Activated naive CD4-positive, alpha-beta T cell treated with Interleukin-2 at 50 U/mL for 16 hours (primary cell): ENCODE results near the gene PTAFR.

Experiments used
- DNase-seq: peaks from one replicate; pipeline ENCODE4 v3.0.0-alpha.2; 2020

The PTAFR gene

DNA sequence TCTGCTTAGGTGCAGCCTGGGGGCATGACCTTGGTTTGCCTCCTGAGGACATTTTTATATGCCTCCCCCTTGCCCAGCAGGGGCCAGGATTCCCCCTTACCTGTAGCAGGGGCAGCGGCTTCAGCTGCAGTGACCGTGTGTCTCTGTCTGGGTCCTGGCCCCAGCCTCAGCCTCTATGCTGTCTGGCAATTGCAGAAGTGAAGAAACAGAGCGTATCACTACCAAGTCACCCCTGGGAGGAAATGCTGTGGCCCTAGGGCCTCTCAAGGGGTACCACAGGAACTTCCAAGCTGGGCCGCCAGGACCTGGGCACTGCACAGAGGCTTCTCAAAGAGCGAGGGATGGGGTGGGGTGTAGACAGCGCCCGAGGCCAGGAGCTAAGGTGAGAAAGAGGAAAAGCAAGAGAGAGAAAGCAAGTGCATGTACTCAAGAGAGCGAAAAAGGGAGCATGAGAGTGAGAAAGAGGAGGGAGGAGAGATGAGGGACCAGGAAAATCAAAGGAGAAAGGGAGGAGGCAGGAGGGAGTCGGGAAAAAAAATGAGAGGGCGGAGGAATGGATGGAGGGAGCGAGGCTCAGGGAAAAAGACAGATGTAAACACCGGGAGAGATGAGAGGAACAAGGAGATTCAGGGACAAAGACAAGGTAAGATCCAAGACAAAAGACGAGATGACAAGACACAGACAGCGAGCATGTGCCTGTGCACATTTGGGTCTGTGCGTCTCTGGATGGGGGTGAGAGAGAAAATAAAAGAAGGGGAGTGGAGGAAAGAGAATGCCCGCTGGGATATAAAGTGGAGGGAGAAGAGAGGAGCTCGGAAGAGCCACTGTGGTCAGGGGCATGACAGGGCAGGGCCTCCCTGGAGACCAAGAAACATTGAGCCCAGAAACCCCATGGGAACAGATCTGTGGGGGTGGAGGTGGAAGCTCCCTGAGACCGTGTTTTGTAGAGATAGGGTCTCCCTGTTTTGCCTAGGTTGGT lies at the start of gene PTAFR:
Gene PTAFR (minus strand): TSS at position 199 of the 979 bp plus-strand sequence. CDS start 25,669 bp downstream, outside the sequence.
- DNase-seq: no peak

GRCh38 chr1:28213315-28213714 lies 36.8 kb upstream of the PTAFR start:
- no peak for DNase-seq

GRCh38 chr1:28209700-28210099 lies 33.2 kb upstream of the PTAFR start:
- no peak for DNase-seq

DNA sequence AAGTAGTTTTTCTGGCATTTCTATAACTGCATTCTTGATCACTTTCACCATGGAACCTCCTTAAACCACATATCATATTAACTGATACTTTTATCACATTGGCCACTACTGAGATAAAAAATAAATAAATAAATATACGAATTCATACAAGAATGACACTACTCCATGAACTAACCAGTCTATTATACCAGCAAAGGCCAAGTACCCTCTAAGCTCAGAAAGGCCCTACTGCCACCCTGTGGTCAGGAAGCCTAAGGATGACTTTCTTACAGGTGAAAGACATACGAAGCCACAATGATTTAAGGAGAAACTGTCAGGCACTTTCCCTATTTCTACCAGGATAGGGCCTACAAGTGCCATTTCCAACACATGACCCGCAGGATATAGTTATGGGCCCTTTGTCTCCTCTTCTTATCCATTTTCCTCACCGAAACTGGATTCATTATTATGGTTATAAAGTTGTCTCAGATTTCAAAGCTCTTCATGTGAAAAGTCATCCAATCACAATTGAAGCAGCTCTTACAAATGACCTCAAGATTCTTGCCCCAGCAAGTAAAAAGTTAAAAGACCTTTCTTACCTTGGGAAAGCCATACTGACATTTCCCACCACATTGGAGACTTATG lies 32.4 kb upstream of the PTAFR start:
- DNase-seq: peak; percentile 69

DNA sequence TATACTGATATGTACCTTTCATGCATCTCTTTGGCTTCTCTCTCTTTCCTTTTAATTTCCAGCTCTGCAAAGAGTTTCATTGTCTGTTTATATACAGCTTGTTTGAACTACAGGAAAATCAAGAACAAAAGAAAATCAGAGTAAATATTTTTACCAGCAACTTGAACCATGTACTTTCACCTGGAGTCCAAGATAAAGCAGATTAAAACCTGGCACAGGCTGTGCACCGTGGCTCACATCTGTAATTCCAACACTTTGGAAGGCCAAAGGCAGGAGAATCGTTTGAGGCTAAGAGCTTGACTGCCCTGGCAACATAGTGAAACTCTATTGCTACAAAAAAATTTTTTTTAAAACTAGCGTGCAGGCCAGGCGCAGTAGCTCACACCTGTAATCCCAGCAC lies 28.8 kb upstream of the PTAFR start:
- no peak for DNase-seq

DNA sequence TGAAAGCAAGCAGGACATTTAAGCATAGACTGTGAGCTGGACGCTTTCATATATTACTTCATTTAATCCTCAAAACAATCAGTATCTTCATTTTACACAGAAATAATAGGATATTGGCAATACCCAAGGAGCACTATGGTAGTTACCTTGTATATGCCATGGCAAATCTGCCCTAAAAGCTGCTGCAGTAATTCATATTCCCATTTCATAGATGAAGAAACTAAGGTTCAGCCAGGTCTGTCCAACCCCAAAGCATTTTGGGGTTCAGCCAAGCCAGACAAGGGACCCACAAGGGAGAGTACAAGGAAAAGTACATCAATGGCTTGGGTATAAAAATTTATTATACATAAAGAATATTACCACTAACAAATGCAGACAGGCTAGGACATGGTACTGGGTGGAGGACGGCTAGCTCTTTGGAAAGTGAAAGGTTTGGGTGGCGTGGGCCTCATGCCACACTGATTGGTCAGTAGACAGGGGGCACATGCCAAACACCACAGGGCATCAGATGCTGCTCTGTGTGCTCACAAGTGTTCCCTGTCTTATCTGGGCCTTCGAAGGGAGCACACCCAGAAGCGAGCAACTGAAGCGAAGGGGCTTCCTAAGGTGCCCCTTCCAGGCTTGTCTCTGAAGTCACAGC lies 23.9 kb upstream of the PTAFR start:
- DNase-seq: no peak

GRCh38 chr1:28199328-28200233 lies 23.1 kb upstream of the PTAFR start:
- peak; percentile 64 for DNase-seq

DNA sequence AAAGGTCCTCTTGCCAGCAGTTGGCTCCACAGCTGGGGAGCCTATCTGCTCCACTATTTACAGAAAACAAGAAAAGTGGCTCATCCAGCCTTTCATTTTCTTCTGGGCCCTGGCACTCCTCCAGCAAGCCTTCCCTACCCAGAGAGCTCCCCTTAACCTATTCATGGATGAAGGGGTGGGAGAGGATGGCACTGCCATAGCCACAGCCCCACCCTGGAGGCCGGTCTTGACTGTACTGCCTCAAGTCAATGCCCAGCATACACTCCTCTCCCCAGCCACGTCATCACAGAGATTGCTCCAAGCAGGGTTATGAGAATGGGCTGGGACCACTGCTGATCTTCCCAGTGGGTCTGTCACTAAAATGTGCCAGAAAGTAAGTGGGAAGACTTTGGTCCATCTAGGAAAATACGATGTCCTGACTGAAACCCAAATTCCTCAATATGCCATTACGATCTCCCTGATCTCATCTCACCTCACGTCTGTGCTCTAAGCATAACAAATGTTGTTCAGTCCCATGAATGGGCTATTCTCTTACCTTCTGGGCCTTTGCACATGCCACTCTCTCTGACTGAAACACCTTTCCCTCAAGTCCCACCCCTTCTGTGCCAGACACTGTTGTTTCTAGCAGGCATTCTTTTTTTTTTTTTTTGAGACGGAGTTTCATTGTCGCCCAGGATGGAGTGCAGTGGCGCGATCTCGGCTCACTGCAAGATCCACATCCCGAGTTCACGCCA lies 21.4 kb upstream of the PTAFR start:
- no peak for DNase-seq

GRCh38 chr1:28196330-28196729 lies 19.8 kb upstream of the PTAFR start:
- no peak for DNase-seq

DNA sequence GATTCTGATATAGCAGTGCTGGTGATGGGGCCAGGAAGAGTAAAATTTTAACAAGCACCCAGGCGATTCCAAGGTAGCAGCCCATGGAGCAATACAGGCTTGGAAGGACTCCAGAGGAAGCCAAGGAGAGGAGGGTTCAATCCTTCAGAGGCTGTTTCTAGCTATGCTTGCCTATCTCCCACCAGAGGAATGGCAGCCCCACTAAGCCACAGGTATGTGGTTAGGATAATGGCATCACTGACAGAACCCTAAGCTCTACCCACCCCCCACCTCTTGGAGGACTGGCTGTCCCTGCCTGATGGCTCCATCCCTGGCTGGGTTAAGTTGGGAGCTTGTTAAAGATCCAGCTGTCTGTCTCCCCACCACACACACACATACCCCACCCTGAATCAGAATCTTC lies 19.3 kb upstream of the PTAFR start:
- no peak for DNase-seq

GRCh38 chr1:28194326-28195035 lies 18.0 kb upstream of the PTAFR start:
- DNase-seq: no peak

DNA sequence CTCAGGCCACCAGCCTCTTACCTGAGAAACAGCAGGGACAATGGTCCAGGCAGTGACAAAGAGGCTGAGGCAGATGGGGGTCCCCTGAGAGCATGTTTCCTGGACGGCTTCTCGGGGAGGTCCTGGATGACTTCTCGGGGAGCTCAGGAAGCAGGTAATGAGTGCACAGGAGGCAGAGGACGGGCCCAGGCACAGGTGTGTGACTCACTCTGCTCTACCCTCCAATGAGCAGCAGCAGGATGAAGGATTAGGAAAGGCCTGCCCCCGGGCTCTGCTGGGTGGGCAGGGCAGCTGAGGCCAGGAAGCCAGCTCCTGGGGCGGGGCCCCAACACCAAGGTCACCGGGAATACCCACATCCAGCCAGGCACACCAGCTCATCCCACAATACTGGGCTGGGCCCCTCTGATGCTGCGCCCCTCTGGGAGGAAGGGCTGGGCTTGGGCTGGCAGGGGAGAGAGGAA lies 17.2 kb upstream of the PTAFR start:
- DNase-seq: no peak

- DNase-seq: no peak
Measured at GRCh38 chr1:28190996-28191645, 14.6 kb upstream of the PTAFR start.

- no peak for DNase-seq
Measured at GRCh38 chr1:28190337-28190979, 14.0 kb upstream of the PTAFR start.

GRCh38 chr1:28185071-28185470 lies 8.6 kb upstream of the PTAFR start:
- no peak for DNase-seq

DNA sequence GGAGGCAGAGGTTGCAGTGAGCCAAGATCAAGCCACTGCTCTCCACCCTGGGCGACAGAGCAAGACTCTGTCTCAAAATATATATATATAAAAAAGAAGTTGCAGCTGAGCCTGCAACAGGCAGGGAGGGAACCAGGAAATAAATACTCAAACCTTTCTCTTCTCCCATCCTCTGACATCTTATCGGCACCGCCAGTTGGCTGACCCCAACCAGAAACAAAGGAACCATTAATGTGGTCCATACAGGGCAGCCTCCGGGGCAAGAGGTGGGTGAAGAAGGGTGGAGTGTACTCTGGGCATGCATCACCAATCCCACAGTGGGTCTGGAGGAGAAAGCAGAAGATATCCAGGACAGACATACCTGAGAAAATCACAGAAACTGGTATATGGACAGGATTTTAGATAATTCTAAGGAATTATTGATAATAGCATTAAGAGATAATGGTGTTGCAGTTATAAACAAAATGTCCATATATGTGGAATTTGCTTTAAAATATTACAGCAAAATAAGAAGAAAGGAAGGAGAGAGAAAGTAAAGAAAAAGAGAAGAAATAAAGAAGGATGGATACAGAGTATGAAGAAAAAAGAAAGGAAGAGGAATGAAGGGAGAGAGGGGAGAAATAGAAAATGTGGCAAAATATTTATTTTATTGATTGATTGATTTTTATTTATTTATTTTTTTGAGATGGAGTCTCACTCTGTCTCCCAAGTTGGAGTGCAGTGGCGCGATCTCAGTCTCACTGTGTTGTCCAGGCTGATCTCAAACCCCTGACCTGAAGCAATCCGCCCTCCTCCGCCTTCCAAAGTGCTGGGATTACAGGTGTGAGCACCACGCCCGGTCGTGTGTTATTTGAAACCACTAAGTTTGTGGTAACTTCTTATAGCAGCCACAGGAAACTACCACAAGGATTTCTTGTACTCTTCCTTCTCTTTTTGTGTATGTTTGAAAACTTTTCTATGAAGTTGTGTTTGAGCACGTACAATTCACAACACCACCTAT lies 4.1 kb upstream of the PTAFR start:
- DNase-seq: no peak

DNA sequence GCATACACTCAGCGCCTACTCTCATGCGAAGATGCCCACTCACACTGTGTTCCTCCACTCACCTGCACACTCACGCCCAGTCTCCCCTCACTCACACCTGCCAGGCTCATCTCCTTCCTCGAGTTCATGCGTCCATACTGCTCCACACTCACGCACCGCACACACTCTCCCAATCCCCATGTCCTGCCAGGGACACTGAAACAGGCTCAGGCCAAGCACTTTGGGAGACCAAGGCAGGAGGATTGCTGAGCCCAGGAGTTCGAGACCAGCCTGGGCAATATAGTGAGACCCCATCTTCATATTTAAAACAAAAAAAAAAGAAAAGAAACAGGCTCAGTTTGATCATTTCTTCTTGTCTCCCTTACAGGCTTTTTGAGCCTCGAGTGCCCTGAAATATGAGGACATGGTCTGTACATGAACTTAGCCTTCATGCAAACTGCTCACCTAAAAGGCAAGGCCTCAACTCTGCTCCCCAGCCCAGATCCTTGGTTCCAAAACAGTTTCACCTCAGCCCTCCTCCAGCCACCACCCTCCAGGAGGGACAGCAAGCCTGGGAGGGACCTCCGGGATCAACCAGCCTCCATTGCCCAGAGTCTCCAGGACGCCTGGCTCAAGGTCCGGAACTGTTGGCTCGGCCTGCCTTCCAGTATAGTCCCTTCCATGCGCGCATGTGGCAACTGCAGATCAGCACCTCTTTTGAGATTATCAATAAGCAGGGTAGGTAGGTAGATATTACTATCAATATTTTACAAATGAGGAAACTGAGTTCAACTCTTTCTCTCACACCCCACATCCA lies 2.4 kb upstream of the PTAFR start:
- no peak for DNase-seq

- no peak for DNase-seq
Measured at GRCh38 chr1:28175955-28176485, 470 bp downstream of the PTAFR start.
